K562 (cell line): ENCODE measurements around the gene PFN3. TPM values are rescaled to one million over a fixed set of nuclear protein-coding genes. Genes with fewer than 3 reads are reported as not detected.

Experiments
- FOS ChIP-seq: IDR thresholded peaks from 3 replicates; pipeline ENCODE4 v1.6.1; 2011; ENCODE audit not compliant: insufficient read length; ENCODE audit errors: extremely low read depth
- HDAC1 ChIP-seq, 2 experiments: fragments of 450-650 bp; IDR thresholded peaks; 2 replicates each; pipeline ENCODE4 v1.6.1; 2016 to 2017; ENCODE audit warnings: inconsistent platforms in 1 of 2, mild to moderate bottlenecking in 1 of 2, moderate library complexity in 1 of 2
- KLF13 ChIP-seq: fragments of 450-650 bp; IDR thresholded peaks from 2 replicates; pipeline ENCODE4 v1.6.1; 2016; ENCODE audit warnings: missing genetic modification characterization, low read depth, mild to moderate bottlenecking, missing compliant biosample characterization, moderate library complexity, borderline replicate concordance
- NEUROD1 ChIP-seq: fragments of 150-350 bp; IDR thresholded peaks from 2 replicates; pipeline ENCODE4 v1.6.1; 2014; ENCODE audit warnings: borderline replicate concordance, low read length, low read depth; ENCODE audit not compliant: partially characterized antibody
- SREBF1 ChIP-seq: fragments of 150-350 bp; IDR thresholded peaks from 2 replicates; pipeline ENCODE4 v1.6.1; 2014; ENCODE audit warnings: antibody characterized with exemption, low read depth, low read length, borderline replicate concordance
- TAL1 ChIP-seq: fragments of 450-650 bp; IDR thresholded peaks from 2 replicates; pipeline ENCODE4 v1.6.1; 2016; ENCODE audit warnings: mild to moderate bottlenecking
- ZNF224 ChIP-seq: sonication (generic); formaldehyde crosslinking; IDR thresholded peaks from 2 replicates; pipeline ENCODE4 v1.8.0; 2022; ENCODE audit warnings: mild to moderate bottlenecking, missing genetic modification reagents
- polyA plus RNA-seq, 8 experiments: library from polyadenylated mRNA; depleted of rRNA in 4 of 8; stranded (reverse) in 5 of 8; unstranded in 3 of 8; fragments of >200 nt; fragmentation: Nextera tagmentation in 2 of 8; fragmentation: Illumina TruSeq in 1 of 8; extraction: Ambion mirVana in 2 of 8; extraction: Trizol in 1 of 8; gene quantifications; 2 replicates each; pipeline versions ENCODE4 v1.2.1 to v1.2.3, GENCODE V29; 2011 to 2014; ENCODE audit warnings: inconsistent platforms in 1 of 8, missing spikeins in 1 of 8
- total RNA-seq, 7 experiments: library from RNA; depleted of rRNA in 6 of 7; stranded (reverse); fragments of >200 nt in 6 of 7; fragmentation: Illumina TruSeq in 2 of 7; extraction: Trizol in 2 of 7; gene quantifications; 2 replicates each; pipeline versions ENCODE4 v1.2.1 to v1.2.3, GENCODE V29; 2011 to 2021; ENCODE audit warnings: low replicate concordance in 1 of 7
- TF ChIP-seq, protein P1 (sequence below): fragments of 450-650 bp; IDR thresholded peaks from 2 replicates; pipeline ENCODE4 v1.6.1; 2016; ENCODE audit warnings: low read depth
- TF ChIP-seq, protein P2 (sequence below): fragments of 450-650 bp; IDR thresholded peaks from 2 replicates; pipeline ENCODE4 v1.6.1; 2017; ENCODE audit warnings: antibody characterized with exemption, mild to moderate bottlenecking
- TF ChIP-seq, protein P3 (sequence below): fragments of 200-800 bp; sonication (Bioruptor generic); IDR thresholded peaks from 2 replicates; pipeline ENCODE4 v1.6.1; 2017; ENCODE audit warnings: missing genetic modification characterization, missing compliant biosample characterization
- TF ChIP-seq, protein P4 (sequence below): fragments of 450-650 bp; IDR thresholded peaks from 2 replicates; pipeline ENCODE4 v1.6.1; 2014; ENCODE audit warnings: low read depth, mild to moderate bottlenecking, moderate library complexity, borderline replicate concordance

Gene PFN3
- total and polyA plus RNA-seq, 9 of the 15 experiments (the other 6 are each of a cell fraction or from before 2014, with no cell fraction given): not detected

DNA sequence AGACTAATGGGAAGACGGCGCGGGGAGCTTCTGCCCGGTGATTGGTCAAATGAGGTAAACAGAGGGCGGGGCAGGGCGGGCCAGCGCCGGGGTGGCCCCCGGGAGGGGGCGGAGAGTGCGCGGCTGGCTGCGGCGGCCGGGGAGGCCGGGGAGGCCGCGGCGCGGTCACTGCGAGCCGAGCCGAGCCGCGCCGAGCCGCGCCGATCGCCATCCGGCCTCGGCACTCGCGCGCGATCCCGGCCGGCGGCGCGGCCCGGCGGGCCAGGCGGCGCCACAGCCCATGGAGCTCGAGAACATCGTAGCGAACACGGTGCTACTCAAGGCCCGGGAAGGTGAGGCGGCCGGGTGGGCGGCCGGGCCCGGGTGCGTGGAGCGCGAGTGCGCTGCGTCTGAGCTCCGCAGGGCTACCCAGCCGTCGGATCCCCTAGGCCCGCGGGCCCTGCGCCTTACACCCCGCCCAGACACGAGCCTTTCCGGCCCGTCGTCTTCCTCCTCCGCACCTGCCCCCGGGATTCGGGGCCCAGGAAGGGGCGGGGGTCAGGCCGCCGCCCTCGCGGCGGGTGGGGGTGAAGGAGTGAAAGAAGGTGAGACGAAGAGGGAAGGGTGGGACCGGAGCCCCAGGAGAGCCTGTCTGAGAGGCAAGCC lies 26.2 kb upstream of the PFN3 start, which contains the start of gene GRK6 (continued):
- TF ChIP-seq ZNF224 (CRISPR knock-in tag) (0 out of 2 replicates have a peak, but pooled peaks have one; percentile 48), SREBF1 (no peak), FOS (no peak), KLF13 (tag) (no peak), NEUROD1 (peak; percentile 28), TAL1 (no peak), HDAC1 (IDR thresholded peaks at IDR 0.05) (no peak)
- TF ChIP-seq, protein P1, sequence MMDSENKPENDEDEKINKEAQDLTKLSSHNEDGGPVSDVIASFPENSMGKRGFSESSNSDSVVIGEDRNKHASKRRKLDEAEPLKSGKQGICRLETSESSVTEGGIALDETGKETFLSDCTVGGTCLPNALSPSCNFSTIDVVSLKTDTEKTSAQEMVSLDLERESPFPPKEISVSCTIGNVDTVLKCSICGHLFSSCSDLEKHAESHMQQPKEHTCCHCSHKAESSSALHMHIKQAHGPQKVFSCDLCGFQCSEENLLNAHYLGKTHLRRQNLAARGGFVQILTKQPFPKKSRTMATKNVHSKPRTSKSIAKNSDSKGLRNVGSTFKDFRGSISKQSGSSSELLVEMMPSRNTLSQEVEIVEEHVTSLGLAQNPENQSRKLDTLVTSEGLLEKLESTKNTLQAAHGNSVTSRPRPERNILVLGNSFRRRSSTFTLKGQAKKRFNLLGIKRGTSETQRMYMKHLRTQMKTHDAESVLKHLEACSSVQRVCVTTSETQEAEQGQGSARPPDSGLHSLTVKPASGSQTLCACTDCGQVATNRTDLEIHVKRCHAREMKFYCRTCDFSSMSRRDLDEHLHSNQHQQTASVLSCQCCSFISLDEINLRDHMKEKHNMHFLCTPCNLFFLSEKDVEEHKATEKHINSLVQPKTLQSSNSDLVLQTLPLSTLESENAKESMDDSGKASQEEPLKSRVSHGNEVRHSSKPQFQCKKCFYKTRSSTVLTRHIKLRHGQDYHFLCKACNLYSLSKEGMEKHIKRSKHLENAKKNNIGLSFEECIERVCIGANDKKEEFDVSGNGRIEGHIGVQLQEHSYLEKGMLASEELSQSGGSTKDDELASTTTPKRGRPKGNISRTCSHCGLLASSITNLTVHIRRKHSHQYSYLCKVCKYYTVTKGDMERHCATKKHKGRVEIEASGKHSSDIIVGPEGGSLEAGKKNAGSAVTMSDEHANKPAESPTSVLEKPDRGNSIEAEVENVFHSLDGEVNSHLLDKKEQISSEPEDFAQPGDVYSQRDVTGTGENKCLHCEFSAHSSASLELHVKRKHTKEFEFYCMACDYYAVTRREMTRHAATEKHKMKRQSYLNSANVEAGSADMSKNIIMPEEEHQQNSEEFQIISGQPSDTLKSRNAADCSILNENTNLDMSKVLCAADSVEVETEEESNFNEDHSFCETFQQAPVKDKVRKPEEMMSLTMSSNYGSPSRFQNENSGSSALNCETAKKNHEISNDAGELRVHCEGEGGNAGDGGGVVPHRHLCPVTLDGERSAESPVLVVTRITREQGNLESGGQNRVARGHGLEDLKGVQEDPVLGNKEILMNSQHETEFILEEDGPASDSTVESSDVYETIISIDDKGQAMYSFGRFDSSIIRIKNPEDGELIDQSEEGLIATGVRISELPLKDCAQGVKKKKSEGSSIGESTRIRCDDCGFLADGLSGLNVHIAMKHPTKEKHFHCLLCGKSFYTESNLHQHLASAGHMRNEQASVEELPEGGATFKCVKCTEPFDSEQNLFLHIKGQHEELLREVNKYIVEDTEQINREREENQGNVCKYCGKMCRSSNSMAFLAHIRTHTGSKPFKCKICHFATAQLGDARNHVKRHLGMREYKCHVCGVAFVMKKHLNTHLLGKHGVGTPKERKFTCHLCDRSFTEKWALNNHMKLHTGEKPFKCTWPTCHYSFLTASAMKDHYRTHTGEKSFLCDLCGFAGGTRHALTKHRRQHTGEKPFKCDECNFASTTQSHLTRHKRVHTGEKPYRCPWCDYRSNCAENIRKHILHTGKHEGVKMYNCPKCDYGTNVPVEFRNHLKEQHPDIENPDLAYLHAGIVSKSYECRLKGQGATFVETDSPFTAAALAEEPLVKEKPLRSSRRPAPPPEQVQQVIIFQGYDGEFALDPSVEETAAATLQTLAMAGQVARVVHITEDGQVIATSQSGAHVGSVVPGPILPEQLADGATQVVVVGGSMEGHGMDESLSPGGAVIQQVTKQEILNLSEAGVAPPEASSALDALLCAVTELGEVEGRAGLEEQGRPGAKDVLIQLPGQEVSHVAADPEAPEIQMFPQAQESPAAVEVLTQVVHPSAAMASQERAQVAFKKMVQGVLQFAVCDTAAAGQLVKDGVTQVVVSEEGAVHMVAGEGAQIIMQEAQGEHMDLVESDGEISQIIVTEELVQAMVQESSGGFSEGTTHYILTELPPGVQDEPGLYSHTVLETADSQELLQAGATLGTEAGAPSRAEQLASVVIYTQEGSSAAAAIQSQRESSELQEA: no peak
- TF ChIP-seq, protein P2, sequence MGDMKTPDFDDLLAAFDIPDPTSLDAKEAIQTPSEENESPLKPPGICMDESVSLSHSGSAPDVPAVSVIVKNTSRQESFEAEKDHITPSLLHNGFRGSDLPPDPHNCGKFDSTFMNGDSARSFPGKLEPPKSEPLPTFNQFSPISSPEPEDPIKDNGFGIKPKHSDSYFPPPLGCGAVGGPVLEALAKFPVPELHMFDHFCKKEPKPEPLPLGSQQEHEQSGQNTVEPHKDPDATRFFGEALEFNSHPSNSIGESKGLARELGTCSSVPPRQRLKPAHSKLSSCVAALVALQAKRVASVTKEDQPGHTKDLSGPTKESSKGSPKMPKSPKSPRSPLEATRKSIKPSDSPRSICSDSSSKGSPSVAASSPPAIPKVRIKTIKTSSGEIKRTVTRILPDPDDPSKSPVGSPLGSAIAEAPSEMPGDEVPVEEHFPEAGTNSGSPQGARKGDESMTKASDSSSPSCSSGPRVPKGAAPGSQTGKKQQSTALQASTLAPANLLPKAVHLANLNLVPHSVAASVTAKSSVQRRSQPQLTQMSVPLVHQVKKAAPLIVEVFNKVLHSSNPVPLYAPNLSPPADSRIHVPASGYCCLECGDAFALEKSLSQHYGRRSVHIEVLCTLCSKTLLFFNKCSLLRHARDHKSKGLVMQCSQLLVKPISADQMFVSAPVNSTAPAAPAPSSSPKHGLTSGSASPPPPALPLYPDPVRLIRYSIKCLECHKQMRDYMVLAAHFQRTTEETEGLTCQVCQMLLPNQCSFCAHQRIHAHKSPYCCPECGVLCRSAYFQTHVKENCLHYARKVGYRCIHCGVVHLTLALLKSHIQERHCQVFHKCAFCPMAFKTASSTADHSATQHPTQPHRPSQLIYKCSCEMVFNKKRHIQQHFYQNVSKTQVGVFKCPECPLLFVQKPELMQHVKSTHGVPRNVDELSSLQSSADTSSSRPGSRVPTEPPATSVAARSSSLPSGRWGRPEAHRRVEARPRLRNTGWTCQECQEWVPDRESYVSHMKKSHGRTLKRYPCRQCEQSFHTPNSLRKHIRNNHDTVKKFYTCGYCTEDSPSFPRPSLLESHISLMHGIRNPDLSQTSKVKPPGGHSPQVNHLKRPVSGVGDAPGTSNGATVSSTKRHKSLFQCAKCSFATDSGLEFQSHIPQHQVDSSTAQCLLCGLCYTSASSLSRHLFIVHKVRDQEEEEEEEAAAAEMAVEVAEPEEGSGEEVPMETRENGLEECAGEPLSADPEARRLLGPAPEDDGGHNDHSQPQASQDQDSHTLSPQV: no peak
- TF ChIP-seq, protein P3, sequence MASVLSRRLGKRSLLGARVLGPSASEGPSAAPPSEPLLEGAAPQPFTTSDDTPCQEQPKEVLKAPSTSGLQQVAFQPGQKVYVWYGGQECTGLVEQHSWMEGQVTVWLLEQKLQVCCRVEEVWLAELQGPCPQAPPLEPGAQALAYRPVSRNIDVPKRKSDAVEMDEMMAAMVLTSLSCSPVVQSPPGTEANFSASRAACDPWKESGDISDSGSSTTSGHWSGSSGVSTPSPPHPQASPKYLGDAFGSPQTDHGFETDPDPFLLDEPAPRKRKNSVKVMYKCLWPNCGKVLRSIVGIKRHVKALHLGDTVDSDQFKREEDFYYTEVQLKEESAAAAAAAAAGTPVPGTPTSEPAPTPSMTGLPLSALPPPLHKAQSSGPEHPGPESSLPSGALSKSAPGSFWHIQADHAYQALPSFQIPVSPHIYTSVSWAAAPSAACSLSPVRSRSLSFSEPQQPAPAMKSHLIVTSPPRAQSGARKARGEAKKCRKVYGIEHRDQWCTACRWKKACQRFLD (CRISPR knock-in tag): no peak
- TF ChIP-seq, protein P4, sequence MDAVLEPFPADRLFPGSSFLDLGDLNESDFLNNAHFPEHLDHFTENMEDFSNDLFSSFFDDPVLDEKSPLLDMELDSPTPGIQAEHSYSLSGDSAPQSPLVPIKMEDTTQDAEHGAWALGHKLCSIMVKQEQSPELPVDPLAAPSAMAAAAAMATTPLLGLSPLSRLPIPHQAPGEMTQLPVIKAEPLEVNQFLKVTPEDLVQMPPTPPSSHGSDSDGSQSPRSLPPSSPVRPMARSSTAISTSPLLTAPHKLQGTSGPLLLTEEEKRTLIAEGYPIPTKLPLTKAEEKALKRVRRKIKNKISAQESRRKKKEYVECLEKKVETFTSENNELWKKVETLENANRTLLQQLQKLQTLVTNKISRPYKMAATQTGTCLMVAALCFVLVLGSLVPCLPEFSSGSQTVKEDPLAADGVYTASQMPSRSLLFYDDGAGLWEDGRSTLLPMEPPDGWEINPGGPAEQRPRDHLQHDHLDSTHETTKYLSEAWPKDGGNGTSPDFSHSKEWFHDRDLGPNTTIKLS: no peak
